Measurements from ENCODE around the gene NRG2. TPM values are rescaled to one million over a fixed set of nuclear protein-coding genes. Genes with fewer than 3 reads are reported as not detected.
A peak's percentile ranks its signal among the peaks of the same experiment; 100 is the strongest.

NRG2 gene
- total RNA-seq (2012; rRNA removed) (0.18 TPM in 1 of 2 replicates, not detected in the other), polyA plus RNA-seq (2012; rRNA removed) (not detected in 2 replicates), Bru-seq, nascent RNA (percentile 14 among the genes with signal in this experiment), BruChase-seq, experiment 1, labeled RNA remaining after a 6-hour chase (percentile 15 among the genes with signal in this experiment), BruChase-seq, experiment 2, labeled RNA remaining after a 2-hour chase (percentile 21 among the genes with signal in this experiment)
- 0.10 TPM in 1 of 2 replicates, not detected in the other for polyA plus RNA-seq (2012; cell fraction: cytosol; rRNA removed)
- polyA plus RNA-seq (2012; cell fraction: nucleus; rRNA removed; ENCODE audit: low replicate concordance), result 0.07 TPM in 1 of 2 replicates, not detected in the other
- long read RNA-seq, result 0 reads

DNA sequence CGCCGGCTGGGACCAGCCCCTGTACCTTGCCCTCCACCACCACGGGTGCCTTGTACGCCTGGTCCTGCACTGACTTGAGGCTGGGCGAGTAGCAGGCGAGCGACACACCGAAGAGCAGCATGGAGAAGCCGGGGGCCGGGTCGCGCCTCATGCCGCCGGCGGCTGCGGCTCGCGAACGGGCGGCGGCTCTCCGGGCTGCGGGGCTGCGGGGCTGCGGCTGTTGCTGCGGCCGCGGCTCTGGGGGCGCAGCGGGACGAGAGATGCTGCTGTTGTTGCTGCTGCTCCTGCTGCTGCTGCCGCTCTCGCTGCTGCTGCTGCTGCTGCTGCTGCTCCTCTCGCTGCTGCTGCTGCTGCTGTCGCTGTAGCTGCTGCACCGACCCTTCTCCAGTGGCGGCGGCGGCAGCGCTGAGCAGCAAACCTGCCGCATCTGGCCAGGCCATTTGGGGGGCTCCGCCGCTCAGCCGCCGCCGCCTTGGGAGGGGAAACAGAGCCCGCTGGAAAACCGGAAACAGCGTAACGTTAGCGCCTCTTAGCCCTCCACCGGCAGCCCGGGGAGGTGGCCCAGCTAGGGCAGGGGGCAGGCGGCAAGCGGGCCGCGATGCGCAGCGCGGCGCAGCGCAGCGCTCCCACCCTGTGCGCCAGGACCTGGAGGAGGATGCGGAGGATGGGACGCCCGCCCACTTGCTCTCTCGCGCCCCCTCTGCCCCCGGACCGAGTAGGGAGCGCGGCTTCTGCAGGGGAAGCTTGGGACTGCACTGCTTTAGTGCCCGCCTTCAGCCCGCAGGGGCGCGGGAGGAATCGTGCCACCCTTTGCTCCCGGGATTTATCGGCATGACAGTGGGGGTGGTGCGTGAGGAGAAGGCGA, at the start of gene NRG2:
TSS of gene NRG2 (minus strand) at position 657 of the 865 bp plus-strand sequence.
- POLR2A ChIA-PET (ENCODE audit: unreplicated experiment), result no interaction called here

More for the DNA sequence above, at the start of gene NRG2:
- H3K27me3 ChIP-seq (ENCODE audit: control insufficient read depth, insufficient read depth, low read length), result peaks cover 43% of the 10 kb centered on the region
- H3K9me1 ChIP-seq (ENCODE audit: insufficient read depth, low read length), result no peaks in the 10 kb centered on the region
- DNase-seq, result peak; percentile 7
- H4K91ac ChIP-seq (ENCODE audit: insufficient read depth, low read depth, low read length), result no peak within 1 kb of the TSS
- no peak within 1 kb of the TSS for H2AK9ac ChIP-seq (replicated peaks; ENCODE audit: low read depth, low read length, poor library complexity)
- H3K23ac ChIP-seq (ENCODE audit: low read depth, low read length), result no peak within 1 kb of the TSS
- no peak within 1 kb of the TSS for H2AK5ac ChIP-seq (ENCODE audit: low read depth, low read length)
- no peak within 1 kb of the TSS for H2BK15ac ChIP-seq (ENCODE audit: low read depth, low read length)
- no peak within 1 kb of the TSS for H3K27ac ChIP-seq (ENCODE audit: insufficient read depth, low read length)
- no peak for TF ChIP-seq RFX5 (IDR thresholded peaks at IDR 0.05; ENCODE audit: low read depth, low read length)
- no peak for TF ChIP-seq RCOR1 (IDR thresholded peaks at IDR 0.05; ENCODE audit: insufficient replicate concordance, low read length)
- TF ChIP-seq, protein P1, sequence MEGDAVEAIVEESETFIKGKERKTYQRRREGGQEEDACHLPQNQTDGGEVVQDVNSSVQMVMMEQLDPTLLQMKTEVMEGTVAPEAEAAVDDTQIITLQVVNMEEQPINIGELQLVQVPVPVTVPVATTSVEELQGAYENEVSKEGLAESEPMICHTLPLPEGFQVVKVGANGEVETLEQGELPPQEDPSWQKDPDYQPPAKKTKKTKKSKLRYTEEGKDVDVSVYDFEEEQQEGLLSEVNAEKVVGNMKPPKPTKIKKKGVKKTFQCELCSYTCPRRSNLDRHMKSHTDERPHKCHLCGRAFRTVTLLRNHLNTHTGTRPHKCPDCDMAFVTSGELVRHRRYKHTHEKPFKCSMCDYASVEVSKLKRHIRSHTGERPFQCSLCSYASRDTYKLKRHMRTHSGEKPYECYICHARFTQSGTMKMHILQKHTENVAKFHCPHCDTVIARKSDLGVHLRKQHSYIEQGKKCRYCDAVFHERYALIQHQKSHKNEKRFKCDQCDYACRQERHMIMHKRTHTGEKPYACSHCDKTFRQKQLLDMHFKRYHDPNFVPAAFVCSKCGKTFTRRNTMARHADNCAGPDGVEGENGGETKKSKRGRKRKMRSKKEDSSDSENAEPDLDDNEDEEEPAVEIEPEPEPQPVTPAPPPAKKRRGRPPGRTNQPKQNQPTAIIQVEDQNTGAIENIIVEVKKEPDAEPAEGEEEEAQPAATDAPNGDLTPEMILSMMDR (conservative IDR thresholded peaks at IDR 0.05; ENCODE audit: low read depth, low read length), result peak; percentile 39; the same call in 1 of the 2 replicates
- TF ChIP-seq SMC3 (IDR thresholded peaks at IDR 0.05; ENCODE audit: low read depth, low read length), result no peak
- no peak within 1 kb of the TSS for H3K9ac ChIP-seq (ENCODE audit: low read depth, low read length)
- CTCF ChIA-PET, result interaction anchor here (0.8 to 1.4 kb wide), 6 partner anchors 9 to 101 kb away, joined by 3 to 7 read pairs (median 3); no protein-coding TSS in a partner anchor
- no peaks in the 10 kb centered on the region for H3K79me1 ChIP-seq (ENCODE audit: low read depth in 1 of 2, low read length in 2 of 2)
- peak within 1 kb of the TSS; percentile 93 for H3K4me2 ChIP-seq (ENCODE audit: low read depth, low read length)
- no peak within 1 kb of the TSS for H2BK20ac ChIP-seq (ENCODE audit: low read depth, low read length)
- intact Hi-C loops (cut with micrococcal nuclease) (no loop called here), in situ Hi-C loops (cut with MboI; ENCODE audit: low sequenced_read_pairs) (no loop called here), dilution Hi-C loops (cut with HindIII; ENCODE audit: low sequenced_read_pairs, unreplicated experiment) (no loop called here)
- H3K9me3 ChIP-seq (ENCODE audit: control insufficient read depth, insufficient read depth, low read length), result no peaks in the 10 kb centered on the region
- no peaks in the 10 kb centered on the region; the same call in 1 of the 2 replicates for H3K4me1 ChIP-seq (ENCODE audit: control insufficient read depth, insufficient read depth, low read length)
- ATAC-seq (ENCODE audit: low read depth), result peak; percentile 78
- H3K14ac ChIP-seq (replicated peaks; ENCODE audit: low read depth, low read length), result no peak within 1 kb of the TSS
- BruUV-seq (replicated peaks), result no TSS peak
- peak within 1 kb of the TSS; percentile 49 for H3K4me3 ChIP-seq (ENCODE audit: insufficient read depth, low read depth, low read length)
- H3K56ac ChIP-seq (ENCODE audit: extremely low read depth, insufficient read depth, low read length), result no peak within 1 kb of the TSS
- H2AFZ ChIP-seq (replicated peaks; ENCODE audit: low read length, poor library complexity), result peak within 1 kb of the TSS; percentile 91
- no peak within 1 kb of the TSS for H2BK120ac ChIP-seq (ENCODE audit: low read depth, low read length)
- H3K36me3 ChIP-seq (ENCODE audit: control insufficient read depth, insufficient read depth, low read length), result no peaks in the 10 kb centered on the region
- 2% methylated on average over 62 of the region's 82 CpGs; no CpG with 5 or more reads in 1 of the 2 experiments for WGBS, 2 experiments (ENCODE audit: extremely low coverage in 2 of 2, insufficient read length in 1 of 2)
- no peak within 1 kb of the TSS for H4K5ac ChIP-seq (ENCODE audit: low read depth, low read length)
- no peak within 1 kb of the TSS for H3K18ac ChIP-seq (ENCODE audit: low read depth, low read length)
- no peaks in the 10 kb centered on the region for H4K20me1 ChIP-seq (ENCODE audit: insufficient read depth, low read length)
- H4K8ac ChIP-seq (ENCODE audit: low read depth in 2 of 2, low read length in 2 of 2), result no peak within 1 kb of the TSS
- no peak within 1 kb of the TSS for H2BK5ac ChIP-seq (ENCODE audit: low read depth, low read length, poor library complexity, severe bottlenecking)
- no peak within 1 kb of the TSS for H3K4ac ChIP-seq (ENCODE audit: low read depth, low read length)

All from IMR-90 (cell line).